HepG2 (cell line): Measurements from ENCODE around the gene STIP1. TPM values are rescaled to one million over a fixed set of nuclear protein-coding genes. Genes with fewer than 3 reads are reported as not detected.

Experiments
- ATAC-seq: fragments of 200-7000 bp; cut with Tn5 transposase; 3 replicates; pipeline ENCODE4 v1.9.1; 2020; ENCODE audit warnings: mild to moderate bottlenecking, moderate library complexity
- BruUV-seq: library from RNA; stranded (reverse); fragments of 400-500 nt; replicated peaks from 2 replicates; lab custom pipeline; 2021; lab: Mats Ljungman, UMichigan
- CTCF ChIA-PET: fragments of 300-600 bp; formaldehyde crosslinking; extraction: SDS; loops from one replicate; lab custom pipeline; 2021; ENCODE audit warnings: low total read pairs, inconsistent platforms, low intra/inter-chr PET ratio; lab: Yijun Ruan, JAX
- POLR2A ChIA-PET: fragments of 350-600 bp; sonication (Branson Sonifier 250); formaldehyde crosslinking; loops from one replicate; lab custom pipeline; 2020; ENCODE audit warnings: antibody characterized with exemption, inconsistent platforms; lab: Yijun Ruan, JAX
- DNase-seq: peaks from one replicate; pipeline ENCODE4 v3.0.0-alpha.2; 2015; ENCODE audit warnings: low spot score
- FAIRE-seq: peaks from 3 replicates; lab custom pipeline; 2011; peaks lifted over from hg19 to GRCh38; lab: Jason Lieb, UNC
- H2AFZ ChIP-seq: one replicate; pipeline ENCODE4 v1.6.1; 2011; ENCODE audit warnings: low read length, inconsistent platforms
- H3K27ac ChIP-seq: fragments of 300-600 bp; 3 replicates; pipeline ENCODE4 v1.8.0; 2011; ENCODE audit warnings: mixed run types, mild to moderate bottlenecking, mixed read lengths, low read length, inconsistent platforms; ENCODE audit not compliant: insufficient read depth; ENCODE audit errors: extremely low read length
- H3K27me3 ChIP-seq, 2 experiments: fragments of 200-600 bp in 1 of 2; 2 replicates in 1 of 2; 3 replicates in 1 of 2; pipeline versions ENCODE4 v1.6.0 to v1.8.0; 2011; ENCODE audit warnings: low read length in 2 of 2, mild to moderate bottlenecking in 2 of 2, moderate library complexity in 2 of 2, inconsistent platforms in 1 of 2; ENCODE audit not compliant: insufficient read depth in 2 of 2, control insufficient read depth in 1 of 2
- H3K36me3 ChIP-seq, 2 experiments: fragments of 200-600 bp in 1 of 2; replicated peaks in 1 of 2; 2 replicates in 1 of 2; 3 replicates in 1 of 2; pipeline versions ENCODE4 v1.5.1 to v1.8.0; 2011; ENCODE audit warnings: low read length in 2 of 2, inconsistent platforms in 1 of 2; ENCODE audit not compliant: insufficient read depth in 2 of 2, control insufficient read depth in 1 of 2
- H3K4me1 ChIP-seq: 2 replicates; pipeline ENCODE4 v1.5.1; 2012; ENCODE audit warnings: low read length, inconsistent platforms; ENCODE audit not compliant: insufficient read depth
- H3K4me2 ChIP-seq: 2 replicates; pipeline ENCODE4 v1.6.0; 2011; ENCODE audit warnings: low read depth, low read length, inconsistent platforms
- H3K4me3 ChIP-seq, 3 experiments: fragments of 200-600 bp in 1 of 3; sonication (generic), shearing (Covaris generic) in 1 of 3; replicated peaks in 1 of 3; 2 replicates each; pipeline ENCODE4 v1.5.1; 2011 to 2016; ENCODE audit warnings: low read length in 3 of 3, inconsistent platforms in 2 of 3, low read depth in 2 of 3, mild to moderate bottlenecking in 2 of 3, control low read depth in 1 of 3, mixed read lengths in 1 of 3; ENCODE audit not compliant: insufficient read depth in 1 of 3
- H3K79me2 ChIP-seq: one replicate; pipeline ENCODE4 v1.6.1; 2011; ENCODE audit warnings: low read length, inconsistent platforms; ENCODE audit not compliant: insufficient read depth
- H3K9ac ChIP-seq: 2 replicates; pipeline ENCODE4 v1.6.0; 2011; ENCODE audit warnings: mild to moderate bottlenecking, low read depth, low read length, inconsistent platforms; ENCODE audit not compliant: insufficient read depth
- H3K9me3 ChIP-seq: 2 replicates; pipeline ENCODE4 v1.5.1; 2012; ENCODE audit warnings: mild to moderate bottlenecking, low read length
- H4K20me1 ChIP-seq: 2 replicates; pipeline ENCODE4 v1.6.0; 2011; ENCODE audit warnings: inconsistent platforms, mild to moderate bottlenecking, low read length, moderate library complexity; ENCODE audit not compliant: insufficient read depth
- FOXA1 ChIP-seq, 2 experiments: fragments of 450-650 bp in 1 of 2; sonication (generic) in 1 of 2; formaldehyde crosslinking in 1 of 2; IDR thresholded peaks; 2 replicates each; pipeline versions ENCODE4 v1.4.0 to v1.6.1; 2016 to 2020; ENCODE audit warnings: missing genetic modification reagents in 1 of 2
- GABPB1 ChIP-seq: IDR thresholded peaks from 2 replicates; pipeline ENCODE4 v1.6.1; 2016; ENCODE audit warnings: mild to moderate bottlenecking, missing genetic modification reagents, moderate library complexity, missing compliant biosample characterization
- HIC2 ChIP-seq: sonication (generic); formaldehyde crosslinking; IDR thresholded peaks from 2 replicates; pipeline ENCODE4 v1.9.0; 2022; ENCODE audit warnings: low read depth, missing genetic modification reagents
- MTA1 ChIP-seq: sonication (generic); formaldehyde crosslinking; IDR thresholded peaks from 2 replicates; pipeline ENCODE4 v1.4.0; 2020; ENCODE audit warnings: missing genetic modification reagents, mild to moderate bottlenecking, borderline replicate concordance
- PCBP1 ChIP-seq: fragments of 200-400 bp; formaldehyde crosslinking; IDR thresholded peaks from 2 replicates; pipeline ENCODE4 v1.6.1; 2017; ENCODE audit warnings: mild to moderate bottlenecking, low read depth, low read length, borderline replicate concordance
- REPIN1 ChIP-seq: sonication (generic); formaldehyde crosslinking; IDR thresholded peaks from 2 replicates; pipeline ENCODE4 v1.8.0; 2022; ENCODE audit warnings: missing genetic modification reagents, low read depth, mild to moderate bottlenecking, borderline replicate concordance
- REXO4 ChIP-seq: sonication (generic); formaldehyde crosslinking; IDR thresholded peaks from 2 replicates; pipeline ENCODE4 v1.8.0; 2022; ENCODE audit warnings: missing genetic modification reagents, mild to moderate bottlenecking, borderline replicate concordance
- TBX2 ChIP-seq: sonication (generic); formaldehyde crosslinking; IDR thresholded peaks from 2 replicates; pipeline ENCODE4 v1.5.0; 2020; ENCODE audit warnings: missing genetic modification reagents, mild to moderate bottlenecking, borderline replicate concordance
- THAP11 ChIP-seq: IDR thresholded peaks from 2 replicates; pipeline ENCODE4 v1.6.1; 2016; ENCODE audit warnings: missing biosample characterization, missing genetic modification reagents
- ZBTB34 ChIP-seq: sonication (generic); formaldehyde crosslinking; IDR thresholded peaks from 2 replicates; pipeline ENCODE4 v1.8.0; 2022; ENCODE audit warnings: mild to moderate bottlenecking, missing genetic modification reagents
- ZNF224 ChIP-seq: sonication (generic); formaldehyde crosslinking; IDR thresholded peaks from 2 replicates; pipeline ENCODE4 v1.5.0; 2020; ENCODE audit warnings: mild to moderate bottlenecking, missing genetic modification reagents
- ZNF260 ChIP-seq: sonication (generic); formaldehyde crosslinking; IDR thresholded peaks from 2 replicates; pipeline ENCODE4 v1.4.0; 2020; ENCODE audit warnings: missing genetic modification reagents, low read depth, mild to moderate bottlenecking, borderline replicate concordance
- ZNF784 ChIP-seq: sonication (generic); formaldehyde crosslinking; IDR thresholded peaks from 2 replicates; pipeline ENCODE4 v1.5.1; 2020; ENCODE audit warnings: missing genetic modification reagents, mild to moderate bottlenecking, borderline replicate concordance
- WGBS: methylation state at CpG from one replicate; pipeline ENCODE4 v1.1.6; 2017; ENCODE audit warnings: low lambda C conversion rate; 5-methylcytosine and 5-hydroxymethylcytosine counted together
- in situ Hi-C: cut with HindIII; loops from 2 replicates; pipeline ENCODE4 v1.10.0; 2017; ENCODE audit warnings: low pct_unique_long_range_greater_than_20kb; ENCODE audit not compliant: extremely low pct_ligation_motif_present
- intact Hi-C: fragments of 100-400 bp; cut with micrococcal nuclease; formaldehyde crosslinking; loops from one replicate; pipeline ENCODE4 v1.10.0; 2022; ENCODE audit not compliant: unreplicated experiment
- polyA plus RNA-seq, 8 experiments: library from polyadenylated mRNA; depleted of rRNA in 3 of 8; stranded (reverse) in 7 of 8; unstranded in 1 of 8; fragments of >200 nt; fragmentation: Illumina TruSeq in 4 of 8; extraction: Trizol in 4 of 8; gene quantifications; 2 replicates each; pipeline versions ENCODE4 v1.2.1 to v1.2.3, GENCODE V29; 2011 to 2016; ENCODE audit warnings: low read depth in 4 of 8, missing spikeins in 1 of 8, mixed read lengths in 1 of 8; ENCODE audit not compliant: insufficient read depth in 1 of 8
- total RNA-seq, 5 experiments: library from RNA; depleted of rRNA; stranded (reverse); fragments of >200 nt; fragmentation: Illumina TruSeq; extraction: Trizol; gene quantifications; 2 replicates each; pipeline ENCODE4 v1.2.3, GENCODE V29; 2016; ENCODE audit warnings: low read depth in 1 of 5
- TF ChIP-seq, protein P1 (sequence below): sonication (generic); formaldehyde crosslinking; IDR thresholded peaks from 2 replicates; pipeline ENCODE4 v1.5.0; 2020; ENCODE audit warnings: mild to moderate bottlenecking, missing genetic modification reagents

Gene STIP1
- total and polyA plus RNA-seq, 2 of the 13 experiments (the other 11 are each of a cell fraction or from before 2014, with no cell fraction given), result 81.1 to 217 TPM

DNA sequence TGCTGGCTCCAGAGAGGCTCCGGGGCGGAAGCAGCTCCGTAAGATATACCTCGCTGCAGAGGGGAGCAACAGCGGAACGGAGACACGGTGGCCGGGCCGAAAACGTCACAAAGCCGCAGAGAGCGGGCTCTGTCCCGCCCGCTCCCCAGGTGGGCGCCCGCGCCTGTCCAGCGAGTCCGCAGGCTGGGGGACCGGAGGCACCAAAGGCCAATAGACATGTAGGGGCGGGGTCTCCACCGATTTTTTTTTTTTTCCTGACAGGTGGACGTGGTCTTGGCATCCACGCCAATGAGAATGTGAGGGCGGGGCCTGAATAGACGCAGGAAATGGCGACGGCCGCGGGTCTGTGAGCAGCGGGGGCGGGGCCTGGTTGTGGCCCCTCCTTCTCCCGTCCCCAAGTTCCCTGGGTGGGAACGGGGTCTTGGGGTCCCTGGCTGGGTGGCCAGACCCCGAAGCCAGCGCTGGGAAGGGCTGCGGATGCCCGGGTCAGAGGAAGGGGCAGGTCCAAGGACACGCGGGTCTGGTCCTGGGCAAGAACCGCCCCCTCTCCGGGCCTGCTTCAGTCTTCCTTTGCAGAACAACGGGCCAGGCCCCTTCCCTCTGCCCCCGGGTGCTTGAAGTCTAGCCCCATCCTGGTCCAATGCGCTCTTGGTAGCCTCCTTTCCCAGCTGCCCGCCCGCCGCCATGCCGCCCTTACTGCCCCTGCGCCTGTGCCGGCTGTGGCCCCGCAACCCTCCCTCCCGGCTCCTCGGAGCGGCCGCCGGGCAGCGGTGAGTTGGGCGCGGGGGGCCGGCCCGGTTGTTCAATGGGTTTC, 44.4 kb downstream of the STIP1 start, which contains the start of gene DNAJC4:
Gene DNAJC4, plus strand, starts transcription at position 378 of the 814 bp plus-strand sequence. Its CDS starts 307 bp downstream, at position 685.
- FAIRE-seq (peak; percentile 73), DNase-seq (peak; percentile 96), ATAC-seq (peak; percentile 64)
- H4K20me1 ChIP-seq, result no peaks in the 10 kb centered on the region
- peak within 1 kb of the TSS; percentile 80 for H3K9ac ChIP-seq
- peaks cover 1% of the 10 kb centered on the region for H3K79me2 ChIP-seq
- peak within 1 kb of the TSS; percentile 75 for H3K27ac ChIP-seq
- in situ Hi-C loops, result no loop called here
- no peaks in the 10 kb centered on the region for H3K36me3 ChIP-seq
- CTCF ChIA-PET, result no interaction called here
- POLR2A ChIA-PET, result interaction anchor here (1.0 to 2.6 kb wide), 2 partner anchors 11 to 40 kb away, joined by 4 to 8 read pairs; partner anchors contain the start of gene FKBP2
- no peaks in the 10 kb centered on the region for H3K9me3 ChIP-seq
- peak within 1 kb of the TSS; percentile 88 for H3K4me2 ChIP-seq
- intact Hi-C loops, result no loop called here
- no peaks in the 10 kb centered on the region for H3K27me3 ChIP-seq
- no peak within 1 kb of the TSS for H2AFZ ChIP-seq
- WGBS, result 7% methylated on average over 5 of the region's 62 CpGs
- no TSS peak for BruUV-seq
- H3K4me1 ChIP-seq, result peaks cover 58% of the 10 kb centered on the region
- peak within 1 kb of the TSS; percentile 94 to 96 (median 95) for H3K4me3 ChIP-seq
- TF ChIP-seq REPIN1 (CRISPR knock-in tag) (0 out of 2 replicates have a peak, but pooled peaks have one; percentile 53), TBX2 (CRISPR knock-in tag) (peak; percentile 47; the same call in 1 of the 2 replicates), ZNF784 (peak; percentile 35; the same call in 1 of the 2 replicates), GABPB1 (peak; percentile 75), ZBTB34 (CRISPR knock-in tag) (peak; percentile 75; the same call in 1 of the 2 replicates), REXO4 (no peak), THAP11 (peak; percentile 54), ZNF260 (CRISPR knock-in tag) (no peak), PCBP1 (0 out of 2 replicates have a peak, but pooled peaks have one; percentile 38), MTA1 (CRISPR knock-in tag) (0 out of 2 replicates have a peak, but pooled peaks have one; percentile 5), ZNF224 (CRISPR knock-in tag) (0 out of 2 replicates have a peak, but pooled peaks have one; percentile 81), HIC2 (CRISPR knock-in tag) (peak; percentile 47; the same call in 1 of the 2 replicates), FOXA1 (IDR thresholded peaks at IDR 0.05) (no peak), FOXA1 (CRISPR knock-in tag; IDR thresholded peaks at IDR 0.05) (no peak)
- TF ChIP-seq, protein P1, sequence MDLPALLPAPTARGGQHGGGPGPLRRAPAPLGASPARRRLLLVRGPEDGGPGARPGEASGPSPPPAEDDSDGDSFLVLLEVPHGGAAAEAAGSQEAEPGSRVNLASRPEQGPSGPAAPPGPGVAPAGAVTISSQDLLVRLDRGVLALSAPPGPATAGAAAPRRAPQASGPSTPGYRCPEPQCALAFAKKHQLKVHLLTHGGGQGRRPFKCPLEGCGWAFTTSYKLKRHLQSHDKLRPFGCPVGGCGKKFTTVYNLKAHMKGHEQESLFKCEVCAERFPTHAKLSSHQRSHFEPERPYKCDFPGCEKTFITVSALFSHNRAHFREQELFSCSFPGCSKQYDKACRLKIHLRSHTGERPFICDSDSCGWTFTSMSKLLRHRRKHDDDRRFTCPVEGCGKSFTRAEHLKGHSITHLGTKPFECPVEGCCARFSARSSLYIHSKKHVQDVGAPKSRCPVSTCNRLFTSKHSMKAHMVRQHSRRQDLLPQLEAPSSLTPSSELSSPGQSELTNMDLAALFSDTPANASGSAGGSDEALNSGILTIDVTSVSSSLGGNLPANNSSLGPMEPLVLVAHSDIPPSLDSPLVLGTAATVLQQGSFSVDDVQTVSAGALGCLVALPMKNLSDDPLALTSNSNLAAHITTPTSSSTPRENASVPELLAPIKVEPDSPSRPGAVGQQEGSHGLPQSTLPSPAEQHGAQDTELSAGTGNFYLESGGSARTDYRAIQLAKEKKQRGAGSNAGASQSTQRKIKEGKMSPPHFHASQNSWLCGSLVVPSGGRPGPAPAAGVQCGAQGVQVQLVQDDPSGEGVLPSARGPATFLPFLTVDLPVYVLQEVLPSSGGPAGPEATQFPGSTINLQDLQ (CRISPR knock-in tag), result no peak
